ENCODE data around the gene AKAP13. TPM values are rescaled to one million over a fixed set of nuclear protein-coding genes. Genes with fewer than 3 reads are reported as not detected.
"Not testable (repeated sequence)": the region's sequence is repeated elsewhere in the genome, so short reads cannot be mapped to it uniquely, and the experiment has no call there.

Gene AKAP13
- total RNA-seq, 4 donors from 2014 or later, result 105 to 167 (median 129) TPM

DNA sequence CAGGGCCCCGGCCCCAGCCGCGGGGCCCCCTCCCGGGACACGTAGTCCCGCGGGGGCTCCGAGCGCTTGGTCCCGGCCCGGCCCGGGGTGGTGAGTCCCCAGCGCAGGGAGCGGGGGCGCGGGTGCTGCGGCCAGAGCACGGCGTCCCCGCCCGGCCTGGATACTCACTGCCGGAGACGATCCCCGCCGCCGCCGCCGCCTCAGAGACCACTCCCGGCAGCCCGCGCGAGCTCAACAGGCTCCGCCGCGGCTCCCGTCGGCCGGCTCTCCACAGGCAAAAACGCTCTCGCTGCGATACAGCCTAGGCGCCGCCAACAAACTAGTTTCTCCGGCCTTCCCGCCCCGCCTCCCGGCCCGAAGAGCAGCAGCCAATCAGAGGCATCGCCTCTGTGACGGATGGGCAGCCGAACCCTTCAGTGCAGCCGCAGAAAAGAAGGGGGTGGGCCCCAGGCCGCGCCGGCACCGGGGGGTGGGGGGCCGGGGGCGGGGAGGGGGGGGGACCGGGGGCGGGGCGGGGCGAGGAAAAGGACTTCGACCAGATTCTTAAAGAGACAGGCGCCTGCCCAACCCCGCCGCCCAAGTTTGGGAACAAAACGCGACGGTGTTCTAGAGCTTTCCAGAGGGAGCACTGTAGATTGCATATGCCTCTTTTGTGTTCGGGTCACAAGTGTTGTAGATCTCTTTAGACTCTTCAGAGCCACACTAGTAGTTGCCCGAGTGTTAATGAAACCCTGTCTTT, 414.4 kb downstream of the AKAP13 start, which contains the start of gene KLHL25:
KLHL25 (minus strand) TSS at position 328 of the 739 bp plus-strand sequence. CDS start 25,115 bp downstream, outside the sequence.
- DNase-seq (ENCODE audit: low spot score in 2 of 2), result peak; percentile 94 to 99
- intact Hi-C loops (cut with DNase I; ENCODE audit: low total_unique reads), result no loop called here
- peak within 1 kb of the TSS; percentile 79 for H3K4me3 ChIP-seq (ENCODE audit: low read depth, poor library complexity, severe bottlenecking)
- 0% methylated on average over 26 to 51 of the region's 71 CpGs for WGBS, 2 donors
- peak in 1 of 2 donors; percentile 15 for TF ChIP-seq POLR2A (IDR thresholded peaks at IDR 0.05)
- TF ChIP-seq, protein P1, sequence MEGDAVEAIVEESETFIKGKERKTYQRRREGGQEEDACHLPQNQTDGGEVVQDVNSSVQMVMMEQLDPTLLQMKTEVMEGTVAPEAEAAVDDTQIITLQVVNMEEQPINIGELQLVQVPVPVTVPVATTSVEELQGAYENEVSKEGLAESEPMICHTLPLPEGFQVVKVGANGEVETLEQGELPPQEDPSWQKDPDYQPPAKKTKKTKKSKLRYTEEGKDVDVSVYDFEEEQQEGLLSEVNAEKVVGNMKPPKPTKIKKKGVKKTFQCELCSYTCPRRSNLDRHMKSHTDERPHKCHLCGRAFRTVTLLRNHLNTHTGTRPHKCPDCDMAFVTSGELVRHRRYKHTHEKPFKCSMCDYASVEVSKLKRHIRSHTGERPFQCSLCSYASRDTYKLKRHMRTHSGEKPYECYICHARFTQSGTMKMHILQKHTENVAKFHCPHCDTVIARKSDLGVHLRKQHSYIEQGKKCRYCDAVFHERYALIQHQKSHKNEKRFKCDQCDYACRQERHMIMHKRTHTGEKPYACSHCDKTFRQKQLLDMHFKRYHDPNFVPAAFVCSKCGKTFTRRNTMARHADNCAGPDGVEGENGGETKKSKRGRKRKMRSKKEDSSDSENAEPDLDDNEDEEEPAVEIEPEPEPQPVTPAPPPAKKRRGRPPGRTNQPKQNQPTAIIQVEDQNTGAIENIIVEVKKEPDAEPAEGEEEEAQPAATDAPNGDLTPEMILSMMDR (IDR thresholded peaks at IDR 0.05), result no peak

DNA sequence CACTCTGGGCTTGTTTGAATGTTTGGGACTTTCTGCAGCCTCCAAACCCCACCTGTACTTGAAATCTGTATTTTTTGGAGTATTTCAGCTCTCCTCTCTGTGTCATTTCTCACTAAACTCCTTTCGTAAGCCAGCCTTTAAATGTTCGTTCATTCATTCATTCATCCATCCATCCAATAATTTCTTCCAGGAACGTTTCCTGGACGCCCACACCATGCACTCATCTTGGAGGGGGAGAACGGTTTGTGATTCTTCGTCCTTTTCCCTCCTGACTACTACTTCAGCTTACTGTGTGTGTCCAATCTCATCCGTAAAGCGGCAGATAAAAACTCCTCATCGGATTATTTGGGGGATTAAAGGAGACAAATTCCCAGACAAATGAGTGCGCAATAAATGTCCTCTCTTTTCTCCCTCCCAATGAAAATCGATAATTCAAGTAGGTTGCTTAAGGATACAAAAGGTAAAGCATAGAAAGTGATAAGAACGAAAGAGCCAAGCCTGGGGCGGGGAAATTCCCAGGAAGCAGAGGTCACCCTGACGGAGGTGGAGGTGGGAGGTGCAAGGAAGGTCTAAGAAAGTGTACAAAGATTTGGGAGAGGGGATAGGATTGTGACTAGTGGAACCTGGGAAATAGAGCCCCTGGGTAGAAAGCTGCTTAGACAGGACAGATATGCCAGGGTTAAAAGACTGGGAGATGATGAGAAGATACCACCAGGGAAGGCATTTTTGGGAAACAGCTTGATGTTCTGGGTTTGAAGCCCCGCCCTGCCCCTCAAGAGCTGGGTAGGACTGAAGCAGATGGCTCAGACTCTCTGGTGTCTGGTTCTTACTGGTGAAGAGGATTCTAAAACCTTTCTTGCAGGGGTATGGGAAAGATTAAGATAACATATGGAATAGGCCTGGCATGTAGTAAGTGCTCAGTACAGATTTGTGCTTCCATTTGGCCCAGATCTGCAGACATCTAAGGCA, 415.2 kb downstream of the AKAP13 start:
- no peak for DNase-seq (ENCODE audit: low spot score in 2 of 2)
- no peak overlapping the region for H3K4me3 ChIP-seq (ENCODE audit: low read depth, poor library complexity, severe bottlenecking)
- TF ChIP-seq POLR2A (IDR thresholded peaks at IDR 0.05), result no peak
- TF ChIP-seq, protein P1 (IDR thresholded peaks at IDR 0.05), result no peak
- WGBS, 2 donors, result 31 to 34% methylated on average over 15 of the region's 15 CpGs
- intact Hi-C loops (cut with DNase I; ENCODE audit: low total_unique reads), result no loop called here

DNA sequence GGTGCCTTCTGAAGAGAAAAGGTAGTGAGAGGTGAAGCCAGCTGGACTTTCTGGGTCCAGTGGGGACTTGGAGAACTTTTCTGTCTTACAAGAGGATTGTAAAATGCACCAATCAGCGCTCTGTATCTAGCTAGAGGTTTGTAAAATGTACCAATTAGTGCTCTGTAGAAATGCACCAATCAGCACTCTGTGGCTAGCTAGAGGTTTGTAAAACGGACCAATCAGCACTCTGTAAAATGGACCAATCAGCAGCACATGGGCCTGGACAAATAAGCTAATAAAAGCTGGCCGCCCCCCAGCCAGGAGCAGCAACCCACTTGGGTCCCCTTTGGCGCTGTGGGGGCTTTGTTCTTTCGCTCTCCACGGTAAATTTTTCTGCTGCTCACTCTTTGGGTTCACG, 416.0 kb downstream of the AKAP13 start:
- WGBS, 2 donors, result 84 to 96% methylated on average over 7 of the region's 7 CpGs
- H3K4me3 ChIP-seq (ENCODE audit: low read depth, poor library complexity, severe bottlenecking); intact Hi-C loops (cut with DNase I; ENCODE audit: low total_unique reads); DNase-seq (ENCODE audit: low spot score in 2 of 2): not testable (repeated sequence)

MicroRNAs within 50 kb of the gene (microRNA counts, 767-probe panel; counts per million panel counts)
- 0 to 358 counts per million in 2 donors for microRNA hsa-miR-1276

Small RNAs within 50 kb of the gene (microRNA-seq; reads per million reads assigned to microRNA genes)
- gene MIR1276 (ENCODE audit: borderline number of aligned reads in 1 of 2, borderline replicate concordance in 2 of 2) (0 reads per million in 2 donors), gene MIR7706 (ENCODE audit: borderline number of aligned reads in 1 of 2, borderline replicate concordance in 2 of 2) (10.2 to 13.6 reads per million in 2 donors)
